HepG2 (cell line): ENCODE measurements around the gene LCAT. TPM values are rescaled to one million over a fixed set of nuclear protein-coding genes. Genes with fewer than 3 reads are reported as not detected.

Source experiments
- ATM ChIP-seq: fragments of 450-650 bp; IDR thresholded peaks from 2 replicates; pipeline ENCODE4 v1.7.1; 2017; ENCODE audit warnings: mild to moderate bottlenecking, borderline replicate concordance
- BATF2 ChIP-seq: sonication (generic); formaldehyde crosslinking; IDR thresholded peaks from 2 replicates; pipeline ENCODE4 v1.8.0; 2022; ENCODE audit warnings: mild to moderate bottlenecking, missing genetic modification reagents, moderate library complexity
- DNMT3B ChIP-seq: conservative IDR thresholded peaks from 2 replicates; pipeline ENCODE4 v1.6.1; 2016; ENCODE audit warnings: missing biosample characterization, control low read depth
- MXI1 ChIP-seq: IDR thresholded peaks from 3 replicates; pipeline ENCODE4 v1.6.1; 2012; ENCODE audit warnings: low read depth, low read length, inconsistent platforms, borderline replicate concordance
- PAX8 ChIP-seq: sonication (generic); formaldehyde crosslinking; IDR thresholded peaks from 2 replicates; pipeline ENCODE4 v1.8.0; 2022; ENCODE audit warnings: mild to moderate bottlenecking, missing genetic modification reagents, borderline replicate concordance
- SUZ12 ChIP-seq: fragments of 150-350 bp; IDR thresholded peaks from 2 replicates; pipeline ENCODE4 v1.6.1; 2014; ENCODE audit warnings: low read depth, low read length
- TCF12 ChIP-seq, 2 experiments: fragments of 450-650 bp in 1 of 2; sonication (generic) in 1 of 2; formaldehyde crosslinking in 1 of 2; IDR thresholded peaks; 2 replicates each; pipeline versions ENCODE4 v1.6.1 to v1.8.0; 2017 to 2022; ENCODE audit warnings: antibody characterized with exemption in 1 of 2, mild to moderate bottlenecking in 1 of 2, missing genetic modification reagents in 1 of 2, moderate library complexity in 1 of 2
- TMF1 ChIP-seq: sonication (generic); formaldehyde crosslinking; IDR thresholded peaks from 2 replicates; pipeline ENCODE4 v1.8.1; 2022; ENCODE audit warnings: low read depth, missing genetic modification reagents
- ZBTB40 ChIP-seq, 2 experiments: fragments of 450-650 bp in 1 of 2; sonication (generic) in 1 of 2; formaldehyde crosslinking in 1 of 2; IDR thresholded peaks; 2 replicates each; pipeline versions ENCODE4 v1.6.1 to v1.8.0; 2016 to 2022; ENCODE audit warnings: antibody characterized with exemption in 1 of 2, mild to moderate bottlenecking in 1 of 2, missing genetic modification reagents in 1 of 2
- ZNF281 ChIP-seq: sonication (generic); formaldehyde crosslinking; IDR thresholded peaks from 2 replicates; pipeline ENCODE4 v1.4.0; 2020; ENCODE audit warnings: missing genetic modification reagents, borderline replicate concordance
- ZNF337 ChIP-seq: sonication (generic); formaldehyde crosslinking; IDR thresholded peaks from 2 replicates; pipeline ENCODE4 v1.5.1; 2020; ENCODE audit warnings: missing genetic modification reagents, low read depth, mild to moderate bottlenecking, borderline replicate concordance
- ZNF33A ChIP-seq: sonication (generic); formaldehyde crosslinking; IDR thresholded peaks from 2 replicates; pipeline ENCODE4 v1.5.1; 2020; ENCODE audit warnings: missing genetic modification reagents, mild to moderate bottlenecking, moderate library complexity, borderline replicate concordance
- ZNF432 ChIP-seq: sonication (generic); formaldehyde crosslinking; IDR thresholded peaks from 2 replicates; pipeline ENCODE4 v1.5.0; 2020; ENCODE audit warnings: missing genetic modification reagents, mild to moderate bottlenecking, borderline replicate concordance
- ZNF468 ChIP-seq: sonication (generic); formaldehyde crosslinking; IDR thresholded peaks from 2 replicates; pipeline ENCODE4 v1.8.0; 2022; ENCODE audit warnings: mild to moderate bottlenecking, moderate library complexity, missing genetic modification reagents
- ZNF672 ChIP-seq: sonication (generic); formaldehyde crosslinking; IDR thresholded peaks from 2 replicates; pipeline ENCODE4 v1.8.1; 2022; ENCODE audit warnings: missing genetic modification reagents
- polyA plus RNA-seq, 8 experiments: library from polyadenylated mRNA; depleted of rRNA in 3 of 8; stranded (reverse) in 7 of 8; unstranded in 1 of 8; fragments of >200 nt; fragmentation: Illumina TruSeq in 4 of 8; extraction: Trizol in 4 of 8; gene quantifications; 2 replicates each; pipeline versions ENCODE4 v1.2.1 to v1.2.3, GENCODE V29; 2011 to 2016; ENCODE audit warnings: low read depth in 4 of 8, missing spikeins in 1 of 8, mixed read lengths in 1 of 8; ENCODE audit not compliant: insufficient read depth in 1 of 8
- total RNA-seq, 5 experiments: library from RNA; depleted of rRNA; stranded (reverse); fragments of >200 nt; fragmentation: Illumina TruSeq; extraction: Trizol; gene quantifications; 2 replicates each; pipeline ENCODE4 v1.2.3, GENCODE V29; 2016; ENCODE audit warnings: low read depth in 1 of 5

Gene LCAT
- total and polyA plus RNA-seq, 2 of the 13 experiments (the other 11 are each of a cell fraction or from before 2014, with no cell fraction given) = 36.1 to 38.9 TPM

DNA sequence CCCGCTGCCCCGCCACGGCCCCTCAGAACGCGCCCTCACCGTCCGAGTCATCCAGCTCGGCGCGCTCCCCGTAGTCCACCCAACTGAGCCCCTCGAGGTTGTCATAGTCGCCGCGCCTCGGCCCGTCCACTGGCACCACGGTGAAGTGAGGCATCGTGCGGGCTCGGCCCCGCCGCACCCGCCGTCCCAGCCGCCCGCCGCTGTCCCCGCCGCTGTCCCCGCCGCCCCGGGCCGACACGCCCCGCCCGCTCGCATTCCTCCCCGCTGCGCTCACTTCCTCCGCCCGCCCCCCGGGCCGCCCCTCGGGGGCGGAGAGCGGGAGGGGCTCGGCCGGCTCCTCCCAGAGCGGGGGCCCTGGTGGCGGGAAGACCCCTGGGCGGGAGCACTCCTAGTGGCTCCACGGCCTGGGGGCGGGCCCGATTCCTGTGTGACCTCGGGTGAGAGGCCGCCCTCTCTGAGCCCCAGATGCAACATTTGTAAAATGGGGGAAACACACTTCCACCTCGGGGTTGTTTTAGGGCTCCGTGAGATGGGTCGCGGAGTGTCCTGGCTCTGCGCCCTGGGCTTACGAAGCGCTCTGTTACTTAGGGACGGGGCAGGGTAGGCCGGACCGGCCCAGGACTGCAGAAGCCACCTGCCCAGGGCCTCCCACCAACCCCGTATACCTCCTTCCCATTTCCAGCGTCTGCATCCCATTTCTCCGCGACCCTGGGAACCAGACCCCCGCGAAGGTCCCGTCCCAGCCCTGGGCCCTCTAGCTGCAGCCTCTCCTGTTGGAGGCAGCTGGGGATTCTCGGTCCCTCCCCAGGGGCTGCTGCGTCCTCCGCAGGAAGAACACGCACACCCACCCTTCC, 24.7 kb upstream of the LCAT start, which contains the start of gene SLC12A4 (continued):
- TF ChIP-seq ZBTB40 (IDR thresholded peaks at IDR 0.05) = no peak
- TF ChIP-seq ZBTB40 (CRISPR knock-in tag; IDR thresholded peaks at IDR 0.05) = peak; percentile 43; the same call in 1 of the 2 replicates
- no peak for TF ChIP-seq ZNF672 (CRISPR knock-in tag)
- TF ChIP-seq ZNF337 (CRISPR knock-in tag) = 0 out of 2 replicates have a peak, but pooled peaks have one; percentile 30
- TF ChIP-seq SUZ12 = no peak
- 0 out of 2 replicates have a peak, but pooled peaks have one; percentile 22 for TF ChIP-seq BATF2 (CRISPR knock-in tag)
- peak; percentile 59; the same call in 1 of the 2 replicates for TF ChIP-seq TMF1 (CRISPR knock-in tag)
- no peak for TF ChIP-seq ZNF468 (CRISPR knock-in tag)
- peak; percentile 84; the same call in 1 of the 2 replicates for TF ChIP-seq PAX8
- 0 out of 2 replicates have a peak, but pooled peaks have one; percentile 8 for TF ChIP-seq ZNF281 (CRISPR knock-in tag)
- TF ChIP-seq ZNF33A (CRISPR knock-in tag) = no peak
- no peak for TF ChIP-seq TCF12 (IDR thresholded peaks at IDR 0.05)
- no peak; the same call in 1 of the 2 replicates for TF ChIP-seq TCF12 (CRISPR knock-in tag; IDR thresholded peaks at IDR 0.05)
- TF ChIP-seq ATM = no peak
- no peak for TF ChIP-seq ZNF432 (CRISPR knock-in tag)
- peak; percentile 75; the same call in 2 of the 3 replicates for TF ChIP-seq MXI1
- no peak for TF ChIP-seq DNMT3B (CRISPR knock-in tag)
